ENCODE results near the gene INO80E.
"Not testable (repeated sequence)": the region's sequence is repeated elsewhere in the genome, so short reads cannot be mapped to it uniquely, and the experiment has no call there.

DNA sequence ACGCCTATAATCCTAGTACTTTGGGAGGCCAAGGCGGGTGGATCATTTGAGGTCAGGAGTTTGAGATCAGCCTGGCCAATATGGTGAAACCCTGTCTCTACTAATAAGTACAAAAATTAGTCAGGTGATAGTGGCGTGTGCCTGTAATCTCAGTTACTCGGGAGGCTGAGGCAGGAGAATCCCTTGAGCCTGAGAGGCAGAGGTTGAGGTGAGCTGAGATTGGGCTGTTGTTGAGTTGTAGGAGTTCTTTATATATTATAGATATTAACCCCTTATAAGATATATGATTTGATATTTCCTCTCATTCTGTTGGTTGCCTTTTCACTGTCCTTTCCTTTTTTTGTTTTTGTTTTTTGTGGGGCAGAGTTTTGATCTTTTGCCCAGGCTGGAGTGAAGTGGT is 36.2 kb upstream of the INO80E start:
- TF ChIP-seq, protein P1, sequence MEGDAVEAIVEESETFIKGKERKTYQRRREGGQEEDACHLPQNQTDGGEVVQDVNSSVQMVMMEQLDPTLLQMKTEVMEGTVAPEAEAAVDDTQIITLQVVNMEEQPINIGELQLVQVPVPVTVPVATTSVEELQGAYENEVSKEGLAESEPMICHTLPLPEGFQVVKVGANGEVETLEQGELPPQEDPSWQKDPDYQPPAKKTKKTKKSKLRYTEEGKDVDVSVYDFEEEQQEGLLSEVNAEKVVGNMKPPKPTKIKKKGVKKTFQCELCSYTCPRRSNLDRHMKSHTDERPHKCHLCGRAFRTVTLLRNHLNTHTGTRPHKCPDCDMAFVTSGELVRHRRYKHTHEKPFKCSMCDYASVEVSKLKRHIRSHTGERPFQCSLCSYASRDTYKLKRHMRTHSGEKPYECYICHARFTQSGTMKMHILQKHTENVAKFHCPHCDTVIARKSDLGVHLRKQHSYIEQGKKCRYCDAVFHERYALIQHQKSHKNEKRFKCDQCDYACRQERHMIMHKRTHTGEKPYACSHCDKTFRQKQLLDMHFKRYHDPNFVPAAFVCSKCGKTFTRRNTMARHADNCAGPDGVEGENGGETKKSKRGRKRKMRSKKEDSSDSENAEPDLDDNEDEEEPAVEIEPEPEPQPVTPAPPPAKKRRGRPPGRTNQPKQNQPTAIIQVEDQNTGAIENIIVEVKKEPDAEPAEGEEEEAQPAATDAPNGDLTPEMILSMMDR (IDR thresholded peaks at IDR 0.05; ENCODE audit: low read depth, low read length): not testable (repeated sequence)
- not testable (repeated sequence) for TF ChIP-seq EZH2phosphoT487 (IDR thresholded peaks at IDR 0.05; ENCODE audit: low read depth)

Measured in OCI-LY3 (cell line).